GM21360 (cell line): Measurements from ENCODE around the gene PRSS35.
"Not testable (repeated sequence)": the region's sequence is repeated elsewhere in the genome, so short reads cannot be mapped to it uniquely, and the experiment has no call there.

Experiments used
- ATAC-seq: cut with Tn5 transposase; IDR thresholded peaks from one replicate; pipeline ENCODE4 v1.9.1; 2021; ENCODE audit warnings: mild to moderate bottlenecking, moderate library complexity; ENCODE audit not compliant: unreplicated experiment

PRSS35 gene

GRCh38 chr6:83511901-83512681, at the start of gene PRSS35:
Gene PRSS35, plus strand, starts transcription at chr6:83512534. Its CDS starts 10,908 bp downstream, at chr6:83523442.
- no peak for ATAC-seq

- ATAC-seq, result no peak
Measured at GRCh38 chr6:83463886-83464285, 48.4 kb upstream of the PRSS35 start.

GRCh38 chr6:83464381-83465140, 47.8 kb upstream of the PRSS35 start:
- no peak for ATAC-seq

GRCh38 chr6:83466328-83466727, 46.0 kb upstream of the PRSS35 start:
- no peak for ATAC-seq

GRCh38 chr6:83467620-83468036, 44.7 kb upstream of the PRSS35 start:
- ATAC-seq, result no peak

GRCh38 chr6:83470001-83470400, 42.3 kb upstream of the PRSS35 start:
- no peak for ATAC-seq

GRCh38 chr6:83470587-83470986, 41.7 kb upstream of the PRSS35 start:
- no peak for ATAC-seq

- ATAC-seq, result no peak
Measured at GRCh38 chr6:83472767-83473166, 39.6 kb upstream of the PRSS35 start.

GRCh38 chr6:83474309-83474708, 38.0 kb upstream of the PRSS35 start:
- ATAC-seq, result no peak

GRCh38 chr6:83476971-83477370, 35.4 kb upstream of the PRSS35 start:
- ATAC-seq, result no peak

GRCh38 chr6:83479389-83479788, 32.9 kb upstream of the PRSS35 start:
- no peak for ATAC-seq

- no peak for ATAC-seq
Measured at GRCh38 chr6:83480470-83480869, 31.9 kb upstream of the PRSS35 start.

GRCh38 chr6:83481938-83482337, 30.4 kb upstream of the PRSS35 start:
- ATAC-seq, result not testable (repeated sequence)

GRCh38 chr6:83488448-83488847, 23.9 kb upstream of the PRSS35 start:
- ATAC-seq, result no peak

- ATAC-seq, result no peak
Measured at GRCh38 chr6:83488861-83489260, 23.5 kb upstream of the PRSS35 start.

- ATAC-seq, result no peak
Measured at GRCh38 chr6:83490217-83490807, 22.0 kb upstream of the PRSS35 start.

- no peak for ATAC-seq
Measured at GRCh38 chr6:83505356-83505755, 7.0 kb upstream of the PRSS35 start.

GRCh38 chr6:83509441-83509840, 2.9 kb upstream of the PRSS35 start:
- ATAC-seq, result no peak

GRCh38 chr6:83510791-83511190, 1.5 kb upstream of the PRSS35 start:
- no peak for ATAC-seq

GRCh38 chr6:83511266-83511665, 1.1 kb upstream of the PRSS35 start:
- ATAC-seq, result no peak

GRCh38 chr6:83514466-83514865, 2.1 kb downstream of the PRSS35 start:
- no peak for ATAC-seq
